ENCODE results near the gene HIVEP2. TPM values are rescaled to one million over a fixed set of nuclear protein-coding genes. Genes with fewer than 3 reads are reported as not detected.

HIVEP2 gene
- 3.0 and 3.5 TPM in 2 replicates for total RNA-seq
- long read RNA-seq: 0 reads

DNA sequence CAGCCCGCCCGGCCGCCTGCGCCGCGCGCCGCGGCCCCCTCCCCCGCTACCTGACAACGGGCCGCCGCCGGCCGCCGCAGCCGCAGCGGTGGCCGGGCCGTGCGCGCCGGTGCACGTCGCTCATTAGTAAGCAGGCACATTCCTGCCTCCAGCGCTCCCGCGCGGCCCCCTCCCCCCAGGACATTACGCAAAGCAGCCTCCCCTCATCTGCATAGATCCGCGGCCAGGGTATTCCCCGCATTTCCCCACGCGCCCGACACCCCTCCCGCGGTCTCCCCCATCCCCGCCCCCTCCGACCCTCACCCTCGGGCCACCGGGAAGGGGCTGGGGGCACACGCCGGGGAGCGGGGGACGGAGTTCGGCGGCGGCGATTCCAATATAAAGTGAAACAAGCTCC lies at the start of gene HIVEP2:
TSS of gene HIVEP2 (minus strand) at position 128 of the 397 bp plus-strand sequence. CDS start 170,438 bp downstream, outside the sequence.
- DNase-seq (ENCODE audit: low read depth, low spot score): peak; percentile 59
- Mint-ChIP-seq H3K4me1 (peaks cover 26% of the 10 kb centered on the region), H3K27ac (ENCODE audit: unreplicated experiment) (peak within 1 kb of the TSS; percentile 99), H3K36me3 (ENCODE audit: low read depth) (no peaks in the 10 kb centered on the region), H3K4me3 (peak within 1 kb of the TSS; percentile 98), H3K27me3 (ENCODE audit: low read depth) (peaks cover 41% of the 10 kb centered on the region), H3K9me3 (no peaks in the 10 kb centered on the region)
- TF ChIP-seq CTCF (conservative IDR thresholded peaks at IDR 0.05): no peak

GRCh38 chr6:142993977-142994376 lies 49.0 kb upstream of the HIVEP2 start:
- TF ChIP-seq CTCF (conservative IDR thresholded peaks at IDR 0.05): no peak
- H3K27ac Mint-ChIP-seq (ENCODE audit: unreplicated experiment): no peak overlapping the region
- H3K4me3 Mint-ChIP-seq: no peak overlapping the region
- H3K4me1 Mint-ChIP-seq: no peaks in the 10 kb centered on the region
- peaks cover 9% of the 10 kb centered on the region for H3K9me3 Mint-ChIP-seq
- DNase-seq (ENCODE audit: low read depth, low spot score): no peak
- peaks cover 11% of the 10 kb centered on the region for H3K27me3 Mint-ChIP-seq (ENCODE audit: low read depth)
- peaks cover 11% of the 10 kb centered on the region for H3K36me3 Mint-ChIP-seq (ENCODE audit: low read depth)

- no peaks in the 10 kb centered on the region for H3K9me3 Mint-ChIP-seq
- TF ChIP-seq CTCF (conservative IDR thresholded peaks at IDR 0.05): no peak
These were observed 42.5 kb upstream of the HIVEP2 start for GRCh38 chr6:142987490-142987889.

GRCh38 chr6:142985281-142985680 lies 40.3 kb upstream of the HIVEP2 start:
- Mint-ChIP-seq H3K36me3 (ENCODE audit: low read depth) (peaks cover 10% of the 10 kb centered on the region), H3K4me1 (no peaks in the 10 kb centered on the region), H3K4me3 (no peak overlapping the region), H3K27me3 (ENCODE audit: low read depth) (peaks cover 1% of the 10 kb centered on the region), H3K9me3 (peaks cover 8% of the 10 kb centered on the region), H3K27ac (ENCODE audit: unreplicated experiment) (no peak overlapping the region)
- no peak for TF ChIP-seq CTCF (conservative IDR thresholded peaks at IDR 0.05)
- no peak for DNase-seq (ENCODE audit: low read depth, low spot score)

More at GRCh38 chr6:142987490-142987889, 42.5 kb upstream of the HIVEP2 start:
- H3K4me1 Mint-ChIP-seq: no peaks in the 10 kb centered on the region
- no peak overlapping the region for H3K4me3 Mint-ChIP-seq
- no peaks in the 10 kb centered on the region for H3K36me3 Mint-ChIP-seq (ENCODE audit: low read depth)
- H3K27me3 Mint-ChIP-seq (ENCODE audit: low read depth): no peaks in the 10 kb centered on the region
- no peak for DNase-seq (ENCODE audit: low read depth, low spot score)
- H3K27ac Mint-ChIP-seq (ENCODE audit: unreplicated experiment): no peak overlapping the region

DNA sequence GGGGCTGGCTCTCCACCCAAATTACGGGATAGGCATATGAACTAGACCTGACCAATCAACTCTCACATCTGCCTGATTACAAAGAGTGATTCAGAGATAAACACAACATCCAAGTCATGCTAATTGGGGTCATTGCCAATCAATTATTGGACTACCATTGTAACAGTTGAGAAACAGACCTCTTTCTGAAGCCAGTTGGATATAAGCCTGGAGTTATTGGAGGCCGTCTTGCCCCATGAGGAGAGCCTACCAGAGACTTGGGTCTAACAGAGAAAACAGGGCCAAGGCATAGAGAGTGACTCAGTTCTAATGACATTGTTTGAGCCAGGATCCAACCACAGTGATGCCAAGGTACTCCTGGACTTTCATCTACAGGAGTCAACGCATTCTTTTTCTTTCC lies 39.4 kb upstream of the HIVEP2 start:
- DNase-seq (ENCODE audit: low read depth, low spot score): no peak
- no peak for TF ChIP-seq CTCF (conservative IDR thresholded peaks at IDR 0.05)
- H3K27me3 Mint-ChIP-seq (ENCODE audit: low read depth): peaks cover 4% of the 10 kb centered on the region
- no peak overlapping the region for H3K27ac Mint-ChIP-seq (ENCODE audit: unreplicated experiment)
- no peaks in the 10 kb centered on the region for H3K4me1 Mint-ChIP-seq
- H3K4me3 Mint-ChIP-seq: no peak overlapping the region
- peaks cover 8% of the 10 kb centered on the region for H3K9me3 Mint-ChIP-seq
- peaks cover 11% of the 10 kb centered on the region for H3K36me3 Mint-ChIP-seq (ENCODE audit: low read depth)
